Islet precursor cell (in vitro differentiated cells): ENCODE results near the gene IBA57.
"Not testable (repeated sequence)": the region's sequence is repeated elsewhere in the genome, so short reads cannot be mapped to it uniquely, and the experiment has no call there.

Experiments
- DNase-seq: peaks from one replicate; pipeline ENCODE4 v3.0.0-alpha.2; 2018

Gene IBA57

DNA sequence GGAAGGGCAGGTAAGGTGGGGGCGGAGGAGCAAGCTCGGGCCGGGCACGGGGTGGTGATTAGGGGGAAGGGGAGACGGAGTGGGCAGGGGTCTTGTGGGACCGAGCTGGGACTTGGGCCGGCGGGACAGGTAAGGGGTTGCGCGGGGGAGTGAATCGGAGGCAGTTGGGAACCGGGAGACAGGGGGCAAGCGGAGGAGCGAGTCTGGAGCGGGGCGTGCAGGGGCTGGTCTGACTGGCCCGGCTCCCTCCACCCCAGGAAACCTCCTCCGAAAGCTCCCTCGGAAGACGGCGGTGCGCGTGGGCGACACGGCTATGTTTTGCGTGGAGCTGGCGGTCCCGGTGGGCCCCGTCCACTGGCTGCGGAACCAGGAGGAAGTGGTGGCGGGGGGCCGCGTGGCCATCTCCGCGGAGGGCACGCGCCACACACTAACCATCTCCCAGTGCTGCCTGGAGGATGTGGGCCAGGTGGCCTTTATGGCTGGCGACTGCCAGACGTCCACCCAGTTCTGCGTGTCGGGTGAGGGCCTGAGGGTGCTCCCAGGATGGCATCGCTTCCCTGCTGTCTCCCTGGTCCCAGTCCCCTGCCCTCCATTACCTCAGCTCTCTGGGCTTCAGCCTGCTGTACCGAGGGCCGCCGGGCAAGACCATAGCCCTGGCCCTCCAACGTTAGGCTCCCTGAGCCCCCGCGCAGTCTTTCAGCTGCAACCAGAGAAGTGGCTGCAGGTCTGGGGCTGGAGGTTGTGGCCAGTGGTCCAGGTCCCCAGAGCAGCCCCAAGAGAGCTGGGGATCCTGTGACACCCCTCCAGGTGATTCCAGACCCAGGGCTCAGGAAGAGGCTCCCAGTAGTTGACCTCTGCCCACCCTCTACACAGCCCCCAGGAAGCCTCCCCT lies 48.6 kb downstream of the IBA57 start:
- no peak for DNase-seq

DNA sequence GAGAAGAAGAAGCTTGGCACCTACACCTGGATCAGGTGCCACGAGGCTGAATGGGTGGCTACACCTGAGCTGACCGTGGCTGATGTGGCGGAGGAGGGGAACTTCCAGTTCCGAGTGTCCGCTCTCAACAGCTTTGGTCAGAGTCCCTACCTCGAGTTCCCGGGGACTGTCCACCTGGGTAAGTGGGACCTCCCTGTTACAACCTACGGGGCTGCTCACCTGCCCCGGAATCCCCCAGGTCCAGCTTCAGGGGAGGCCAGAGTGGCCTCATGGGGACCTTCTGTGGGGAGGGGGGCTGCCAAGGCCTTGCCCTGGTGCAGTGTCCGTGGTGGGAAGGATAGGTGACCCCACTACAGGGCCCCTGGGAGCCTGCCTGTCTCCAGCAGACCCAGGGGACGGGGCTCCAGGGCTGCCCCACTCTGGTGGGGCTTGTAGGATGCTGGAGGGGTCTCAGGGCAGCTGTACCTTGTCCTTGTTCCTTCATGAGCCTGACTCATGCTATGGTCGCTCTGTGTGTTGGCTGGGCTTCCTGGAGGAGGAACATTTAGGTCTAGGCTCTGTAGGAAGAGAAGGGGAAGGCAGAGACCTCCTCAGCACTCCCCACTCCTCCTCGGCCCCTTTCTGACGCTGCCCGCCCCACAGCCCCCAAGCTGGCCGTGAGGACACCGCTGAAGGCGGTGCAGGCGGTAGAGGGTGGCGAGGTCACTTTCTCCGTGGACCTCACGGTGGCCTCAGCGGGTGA lies 49.5 kb downstream of the IBA57 start:
- no peak for DNase-seq

DNA sequence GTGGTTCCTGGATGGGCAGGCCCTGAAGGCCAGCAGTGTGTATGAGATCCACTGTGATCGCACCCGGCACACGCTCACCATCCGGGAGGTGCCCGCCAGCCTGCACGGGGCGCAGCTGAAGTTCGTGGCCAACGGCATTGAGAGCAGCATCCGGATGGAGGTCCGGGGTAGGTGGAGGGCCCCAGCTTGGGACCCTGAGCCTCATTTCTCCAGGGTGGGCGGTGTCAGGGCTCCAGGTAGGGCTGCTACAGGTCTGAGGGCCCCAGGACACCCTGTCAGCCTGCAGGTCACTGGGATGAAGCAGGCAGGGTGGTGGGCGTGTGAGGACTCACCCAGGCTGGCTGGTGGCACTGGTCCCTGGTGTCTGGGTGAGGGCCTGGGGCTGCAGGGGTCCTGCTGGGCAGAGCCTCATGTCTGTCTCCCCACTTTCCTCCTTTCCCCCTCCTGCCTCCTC lies 50.1 kb downstream of the IBA57 start:
- DNase-seq: no peak

DNA sequence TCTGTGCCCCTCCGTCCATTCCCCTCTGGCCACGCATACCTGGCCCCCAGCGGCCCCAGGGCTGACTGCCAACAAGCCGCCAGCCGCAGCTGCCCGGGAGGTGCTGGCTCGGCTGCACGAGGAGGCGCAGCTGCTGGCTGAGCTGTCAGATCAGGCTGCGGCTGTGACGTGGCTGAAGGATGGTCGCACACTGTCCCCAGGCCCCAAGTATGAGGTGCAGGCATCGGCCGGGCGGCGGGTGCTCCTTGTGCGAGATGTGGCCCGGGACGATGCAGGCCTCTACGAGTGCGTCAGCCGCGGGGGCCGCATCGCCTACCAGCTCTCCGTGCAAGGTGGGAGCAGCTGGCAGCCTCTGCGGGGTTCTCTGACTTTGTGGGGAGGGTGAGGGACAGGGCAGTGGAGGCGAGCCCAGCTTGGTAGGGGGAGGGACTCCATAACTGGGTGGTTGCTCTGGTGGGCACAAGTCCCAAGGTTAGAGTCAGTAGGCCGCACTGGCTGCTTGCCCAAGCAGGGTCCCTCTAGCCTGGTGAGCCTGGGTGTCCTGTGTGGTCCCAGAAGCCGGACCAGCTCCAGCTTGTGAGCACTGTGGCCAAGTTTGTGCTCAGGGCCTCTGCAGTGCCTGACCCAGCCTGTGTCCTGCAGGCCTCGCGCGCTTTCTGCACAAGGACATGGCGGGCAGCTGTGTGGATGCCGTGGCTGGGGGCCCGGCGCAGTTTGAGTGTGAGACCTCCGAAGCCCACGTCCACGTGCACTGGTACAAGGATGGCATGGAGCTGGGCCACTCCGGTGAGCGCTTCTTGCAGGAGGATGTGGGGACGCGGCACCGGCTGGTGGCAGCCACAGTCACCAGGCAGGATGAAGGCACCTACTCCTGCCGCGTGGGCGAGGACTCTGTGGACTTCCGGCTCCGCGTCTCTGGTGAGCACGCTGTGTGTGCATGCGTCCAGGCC lies 51.0 kb downstream of the IBA57 start:
- peak; percentile 51 for DNase-seq

DNA sequence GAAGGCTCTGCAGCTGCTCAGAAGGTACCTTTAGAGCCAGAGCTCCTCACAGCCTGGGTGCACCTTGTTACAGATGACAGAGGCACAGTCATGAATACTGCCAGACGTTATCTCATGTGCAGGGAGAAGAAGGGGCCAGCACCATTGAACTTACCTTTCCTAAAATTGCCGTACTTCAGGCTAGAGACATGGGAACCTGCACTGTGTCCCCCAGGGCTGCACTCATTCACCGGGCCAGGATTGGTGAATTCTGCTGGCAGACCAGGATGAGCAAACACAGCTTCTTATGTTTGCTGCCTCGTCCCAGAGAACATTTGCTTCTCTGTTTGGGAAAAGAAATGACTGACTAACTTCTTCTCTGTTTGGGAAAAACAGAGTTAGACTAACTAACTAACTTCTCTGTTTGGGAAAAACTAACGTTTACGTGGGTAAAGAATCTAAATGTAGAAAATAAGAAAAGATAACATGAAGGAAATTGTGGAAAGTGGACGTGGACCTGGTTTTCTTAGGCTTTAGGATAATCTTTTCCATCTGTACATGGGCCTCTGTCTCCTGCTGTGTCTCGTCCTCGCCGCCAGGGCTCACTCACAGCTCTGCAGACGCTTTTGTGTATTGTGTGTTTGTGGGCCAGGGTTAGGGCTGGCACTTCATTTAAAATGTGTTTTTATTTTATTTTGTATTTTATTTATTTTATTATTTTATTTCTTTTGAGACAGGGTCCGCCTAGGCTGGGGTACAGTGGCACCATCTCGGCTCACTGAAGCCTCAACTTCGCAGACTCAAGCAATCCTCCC lies 52.1 kb downstream of the IBA57 start:
- DNase-seq: no peak

DNA sequence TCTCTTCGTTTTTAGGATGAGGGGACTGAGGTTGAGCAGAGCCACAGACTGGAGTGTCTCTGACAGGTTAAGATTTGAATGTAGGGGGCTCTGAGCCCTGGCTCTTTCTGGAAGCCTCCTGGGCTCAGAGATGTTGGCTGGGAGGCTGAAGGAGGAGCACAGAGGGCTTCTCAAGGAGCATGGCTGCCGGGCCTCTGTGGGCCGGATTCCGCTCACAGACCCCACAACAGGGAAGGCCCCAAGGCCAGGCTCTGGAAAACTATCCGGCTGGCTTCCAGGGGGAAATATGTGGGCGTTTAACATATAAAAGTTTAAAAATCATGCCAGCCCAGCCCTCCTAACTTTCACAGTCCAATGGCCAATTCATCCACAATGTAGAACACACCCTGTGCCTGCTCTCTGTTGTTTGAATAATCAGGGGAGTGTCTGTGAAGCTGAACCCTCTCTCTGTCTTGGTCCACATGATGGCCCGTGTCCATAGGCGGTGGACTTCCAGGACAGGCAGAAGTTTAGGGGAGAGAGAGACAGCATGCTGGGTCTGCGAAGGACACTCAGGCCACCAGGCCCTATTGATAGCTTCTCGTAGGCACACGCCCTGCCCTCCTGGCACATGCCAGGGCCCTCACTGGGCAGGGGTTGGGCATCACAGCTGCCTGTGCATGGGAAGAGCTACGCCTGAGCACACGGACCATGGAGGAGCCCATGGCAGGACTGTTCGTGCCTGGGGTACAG lies 53.1 kb downstream of the IBA57 start:
- DNase-seq: no peak

DNA sequence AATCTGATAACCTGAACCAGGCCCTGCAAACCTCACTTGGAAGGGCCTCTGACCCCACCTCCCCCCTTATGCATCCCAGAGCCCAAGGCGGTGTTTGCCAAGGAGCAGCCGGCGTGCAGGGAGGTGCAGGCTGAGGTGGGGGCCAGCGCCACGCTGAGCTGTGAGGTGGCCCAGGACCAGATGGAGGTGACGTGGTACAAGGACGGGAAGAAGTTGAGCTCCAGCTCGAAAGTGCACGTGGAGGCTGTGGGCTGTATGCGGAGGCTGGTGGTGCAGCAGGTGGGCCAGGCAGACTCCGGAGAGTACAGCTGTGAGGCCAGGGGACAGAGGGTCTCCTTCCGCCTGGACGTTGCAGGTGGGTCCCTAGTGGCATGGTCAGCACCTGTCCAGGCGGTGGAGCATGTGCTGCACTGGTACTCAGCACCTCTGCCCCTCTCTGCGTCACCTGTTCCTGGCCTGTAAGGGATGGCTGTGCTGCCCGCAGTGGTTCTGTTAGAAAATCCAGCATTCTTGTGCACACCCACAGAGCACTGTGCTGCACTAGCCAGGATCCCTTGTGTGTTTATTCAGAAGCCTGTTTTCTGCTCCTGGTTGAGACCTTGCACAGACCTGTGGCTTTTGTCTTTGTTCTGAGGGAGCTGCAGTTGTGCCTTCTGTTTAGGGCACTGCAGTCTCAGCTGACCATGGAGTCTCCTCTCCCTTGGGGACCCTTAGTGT lies 53.8 kb downstream of the IBA57 start:
- no peak for DNase-seq

DNA sequence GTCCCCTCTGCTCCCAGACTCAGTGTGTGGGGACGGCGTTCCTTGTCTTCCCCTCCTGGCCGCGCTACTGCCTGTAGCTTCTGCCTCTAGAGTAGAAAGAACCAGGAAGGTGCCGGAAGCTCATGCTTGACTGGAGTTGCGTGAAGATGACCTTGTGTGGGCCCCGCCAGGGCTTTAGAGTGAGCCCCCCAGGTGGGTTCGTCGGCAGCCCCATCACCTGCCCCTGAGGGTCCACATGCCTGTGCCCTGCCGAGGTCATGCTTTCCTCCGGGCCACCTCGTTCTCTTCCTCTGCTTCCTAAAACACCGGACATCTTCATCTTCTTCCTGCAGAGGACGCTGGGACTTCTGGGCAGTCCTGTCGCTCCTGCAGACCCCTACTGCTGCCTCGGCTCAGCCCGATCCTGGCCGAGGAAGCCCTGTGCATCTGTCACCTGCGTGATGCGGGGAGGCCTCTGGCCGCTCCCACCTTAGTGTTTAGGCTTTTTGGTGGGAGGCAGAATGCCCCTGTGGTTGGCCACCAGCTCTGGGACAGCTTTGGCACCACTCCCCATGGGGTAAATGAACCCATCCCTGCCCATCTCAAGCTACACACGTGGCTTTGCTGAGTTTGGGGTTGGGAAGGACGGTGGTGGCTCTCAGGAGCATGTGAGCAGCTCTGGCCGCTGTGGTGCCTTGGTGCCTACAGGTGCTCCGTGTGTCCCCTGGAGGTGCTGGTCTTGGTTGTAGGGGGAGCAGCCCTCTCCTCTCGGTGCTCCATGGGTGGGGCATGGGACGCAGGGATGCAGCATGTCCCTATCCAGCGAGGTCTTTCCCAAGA lies 54.6 kb downstream of the IBA57 start:
- DNase-seq: no peak

DNA sequence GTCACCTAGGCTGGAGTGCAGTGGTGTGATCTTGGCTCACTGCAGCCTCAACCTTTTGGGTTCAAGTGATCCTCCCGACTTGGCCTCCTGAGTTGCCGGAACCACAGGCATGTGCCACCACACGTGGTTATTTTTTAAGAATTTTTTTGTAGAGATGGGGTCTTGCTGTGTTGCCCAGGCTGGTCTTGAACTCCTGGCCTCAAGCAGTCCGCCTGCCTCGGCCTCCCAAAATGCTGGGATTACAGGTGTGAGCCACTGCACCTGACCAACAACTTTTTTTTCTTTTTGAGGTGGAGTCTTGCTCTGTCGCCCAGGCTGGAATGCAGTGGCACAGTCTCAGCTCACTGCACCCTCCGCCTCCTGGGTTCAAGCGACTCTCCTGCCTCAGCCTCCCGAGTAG lies 55.5 kb downstream of the IBA57 start:
- DNase-seq: not testable (repeated sequence)

DNA sequence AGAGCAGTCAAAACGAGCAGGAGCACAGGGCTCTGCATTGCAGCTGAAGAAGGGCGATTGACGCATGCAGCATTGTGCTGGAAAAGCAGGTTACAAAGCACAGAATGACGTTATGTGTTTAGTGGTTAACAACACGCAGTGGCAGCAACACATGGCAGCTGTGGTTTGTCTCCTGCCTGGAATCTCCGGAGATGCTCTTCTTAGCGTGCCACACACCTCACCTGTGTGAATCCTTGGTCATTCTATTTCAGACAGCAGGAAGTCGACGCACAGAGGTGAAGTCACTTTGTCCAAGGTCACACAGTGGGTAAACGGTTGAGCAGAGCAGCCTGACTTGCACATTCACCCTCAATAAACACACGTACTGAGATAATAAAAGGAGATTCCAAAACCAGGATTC lies 56.9 kb downstream of the IBA57 start:
- no peak for DNase-seq

DNA sequence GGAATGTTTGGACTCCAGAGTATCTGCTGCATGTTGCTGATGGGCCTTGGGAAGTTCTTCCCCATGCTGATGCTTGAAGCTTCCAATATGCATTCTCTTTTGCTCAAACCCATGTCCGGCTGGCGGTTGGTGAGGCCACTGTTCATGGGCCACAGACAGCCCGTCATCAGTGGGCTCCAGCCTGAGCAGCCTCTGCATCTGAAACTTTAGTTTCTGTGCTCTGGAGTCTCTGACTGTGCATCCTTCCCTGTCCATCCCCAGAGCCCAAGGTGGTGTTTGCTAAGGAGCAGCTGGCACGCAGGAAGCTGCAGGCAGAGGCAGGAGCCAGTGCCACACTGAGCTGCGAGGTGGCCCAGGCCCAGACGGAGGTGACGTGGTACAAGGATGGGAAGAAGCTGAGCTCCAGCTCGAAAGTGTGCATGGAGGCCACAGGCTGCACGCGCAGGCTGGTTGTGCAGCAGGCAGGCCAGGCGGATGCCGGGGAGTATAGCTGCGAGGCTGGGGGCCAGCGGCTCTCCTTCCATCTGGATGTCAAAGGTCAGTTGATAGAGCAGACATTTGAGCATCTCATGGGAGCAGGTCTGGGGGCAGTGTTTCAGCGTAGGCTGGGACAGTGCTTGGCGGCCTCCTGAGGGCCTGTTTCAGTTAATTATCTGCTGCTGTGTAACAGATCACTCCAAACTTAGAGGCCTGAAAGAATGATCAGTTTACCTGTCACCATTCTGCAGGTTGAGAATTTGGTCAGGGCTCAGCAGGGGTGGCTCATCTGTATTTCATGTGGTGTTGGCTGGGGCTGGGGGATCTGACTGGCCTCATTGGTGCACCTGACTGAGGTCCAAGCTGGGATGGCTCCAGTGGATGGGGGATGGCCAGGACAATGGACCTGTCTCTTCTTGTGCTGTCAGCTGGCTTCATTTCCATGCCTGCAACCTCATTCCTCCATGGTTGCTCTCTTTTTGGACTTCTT lies 58.9 kb downstream of the IBA57 start:
- DNase-seq: peak; percentile 37

DNA sequence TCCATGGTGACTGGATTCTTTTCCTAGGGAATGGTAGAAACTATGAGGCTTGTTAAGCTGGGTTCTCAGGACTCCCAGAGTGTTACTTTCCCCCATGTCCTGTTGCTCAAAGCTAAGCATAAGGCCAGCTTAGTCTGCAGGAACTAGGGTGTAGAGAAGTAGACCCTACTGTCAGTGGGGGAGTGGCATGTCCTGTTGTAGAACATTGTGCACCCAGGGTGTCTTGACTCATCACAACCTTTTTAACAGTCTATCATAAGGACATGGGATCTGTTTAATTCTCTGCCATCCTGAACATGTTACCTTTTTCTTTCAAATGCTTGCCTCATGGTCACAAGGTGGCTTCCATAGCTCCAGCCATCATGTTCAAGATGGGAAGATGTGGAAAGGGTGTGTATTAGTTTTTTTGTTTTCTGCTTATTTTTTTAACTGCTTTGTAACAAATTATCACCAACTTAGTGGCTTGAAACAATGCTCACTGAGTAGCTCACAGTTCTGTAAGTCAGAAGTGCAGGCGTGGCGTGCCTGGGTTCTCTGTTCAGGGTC lies 59.6 kb downstream of the IBA57 start:
- DNase-seq: no peak

DNA sequence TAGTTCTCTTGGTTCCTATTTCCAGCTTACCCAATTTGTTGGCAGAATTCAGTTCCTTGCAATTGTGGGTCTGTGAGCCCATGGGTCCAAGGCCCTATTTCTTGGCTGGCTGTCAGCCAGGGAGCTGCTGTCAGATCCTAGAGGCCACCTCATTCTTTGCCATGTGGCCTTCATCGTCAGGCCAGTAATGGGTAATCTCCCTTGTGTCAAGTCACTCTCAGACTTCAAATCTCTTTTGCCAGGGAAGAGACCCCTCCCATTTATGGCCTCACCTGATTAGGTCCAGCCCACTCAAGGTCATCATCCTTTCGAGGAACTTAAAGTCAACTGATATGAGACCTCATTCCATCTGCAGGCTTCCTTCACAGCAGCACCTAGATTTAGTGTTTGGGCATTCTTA lies 60.1 kb downstream of the IBA57 start:
- peak; percentile 34 for DNase-seq

DNA sequence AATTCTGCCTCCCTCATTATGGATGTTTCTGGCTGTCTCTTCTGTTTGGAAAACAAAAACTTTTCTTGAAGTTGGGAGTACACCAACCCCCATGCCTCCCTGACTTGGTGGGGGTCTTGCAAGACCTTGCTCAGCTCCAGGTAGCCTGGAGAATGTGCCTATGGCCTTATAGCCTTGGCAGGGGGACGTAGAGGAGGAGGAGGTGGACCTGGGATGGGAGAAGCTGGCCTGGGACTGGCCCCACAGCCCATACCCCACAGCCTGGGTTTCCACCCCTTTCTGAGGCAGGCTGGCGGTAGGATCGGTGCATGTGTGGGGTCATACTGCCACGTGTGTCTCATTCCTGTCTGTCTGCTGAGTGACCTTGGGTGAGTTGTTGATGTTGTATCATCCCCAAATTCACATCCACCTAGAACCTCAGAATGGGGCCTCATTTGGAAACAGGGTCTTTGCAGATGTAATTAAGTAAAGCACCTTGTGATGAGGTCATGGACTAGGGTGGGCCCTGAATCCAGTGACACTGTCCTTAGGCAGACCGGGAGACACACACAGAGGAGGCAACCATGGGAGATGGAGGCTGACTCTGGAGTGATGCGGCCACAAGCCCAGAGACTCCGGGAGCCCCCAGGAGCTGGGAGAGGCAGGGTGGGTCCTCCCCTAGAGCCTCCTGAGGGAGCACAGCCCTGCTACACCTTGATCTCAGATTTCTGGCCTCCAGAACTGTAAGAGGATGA lies 60.7 kb downstream of the IBA57 start:
- DNase-seq: peak; percentile 22

DNA sequence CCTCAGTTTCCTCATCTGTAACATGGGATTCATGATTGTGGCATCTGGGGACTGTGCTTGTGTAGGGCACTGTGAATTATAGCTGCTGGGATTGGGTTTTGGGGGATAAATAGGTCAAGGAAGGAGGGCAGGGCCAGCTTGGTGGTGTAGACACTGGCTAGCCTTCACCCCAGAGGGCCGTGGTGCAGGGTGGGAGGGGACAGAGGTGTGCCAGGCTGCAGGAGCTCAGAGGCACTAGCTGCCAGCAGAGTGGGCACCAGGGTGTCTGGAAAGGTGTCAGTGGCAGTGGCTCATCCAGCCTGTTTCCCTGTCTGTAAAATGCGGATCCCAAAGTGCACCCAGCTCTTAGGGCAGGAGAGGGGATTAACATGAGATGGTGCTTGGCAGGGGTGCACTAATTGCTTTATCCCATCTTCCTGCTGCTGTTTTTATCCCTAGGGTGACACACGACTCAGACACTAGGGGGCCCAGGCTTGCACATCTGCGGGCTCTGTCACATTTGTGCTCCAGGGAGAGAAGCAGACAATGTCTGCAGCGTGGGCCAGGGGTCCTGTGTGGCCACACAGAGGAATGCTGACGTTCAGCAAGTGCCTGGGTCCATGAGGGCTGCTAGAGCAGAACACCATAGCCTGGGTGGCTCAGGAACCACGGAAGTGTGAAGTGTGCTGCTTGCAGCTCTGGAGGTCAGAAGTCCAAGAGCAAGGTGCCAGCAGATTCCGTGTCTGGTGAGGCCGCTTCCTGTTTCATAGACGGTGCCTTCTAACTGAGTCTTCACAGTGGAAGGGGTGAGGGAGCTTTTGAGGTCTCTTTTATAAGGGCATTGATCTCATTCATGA lies 61.6 kb downstream of the IBA57 start:
- peak; percentile 68 for DNase-seq

DNA sequence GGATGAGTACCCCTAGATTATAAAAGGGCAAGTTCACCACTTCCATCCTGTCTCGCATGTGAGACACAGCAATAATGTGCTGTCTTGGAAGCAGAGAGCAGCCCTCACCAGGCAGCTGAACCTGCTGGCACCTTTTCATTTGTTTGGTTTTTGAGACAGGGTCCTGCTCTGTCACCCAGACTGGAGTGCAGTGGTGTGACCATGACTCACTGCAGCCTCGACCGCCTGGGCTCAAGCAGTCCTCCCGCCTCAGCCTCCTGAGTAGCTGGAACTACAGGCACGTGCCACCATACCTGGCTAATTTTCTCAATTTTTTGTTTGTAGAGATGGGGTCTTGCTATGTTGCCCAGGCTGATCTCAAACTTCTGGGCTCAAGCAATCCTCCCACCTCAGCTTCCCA lies 62.5 kb downstream of the IBA57 start:
- DNase-seq: peak; percentile 40
